Measurements from ENCODE around the gene FYN.

The FYN gene

DNA sequence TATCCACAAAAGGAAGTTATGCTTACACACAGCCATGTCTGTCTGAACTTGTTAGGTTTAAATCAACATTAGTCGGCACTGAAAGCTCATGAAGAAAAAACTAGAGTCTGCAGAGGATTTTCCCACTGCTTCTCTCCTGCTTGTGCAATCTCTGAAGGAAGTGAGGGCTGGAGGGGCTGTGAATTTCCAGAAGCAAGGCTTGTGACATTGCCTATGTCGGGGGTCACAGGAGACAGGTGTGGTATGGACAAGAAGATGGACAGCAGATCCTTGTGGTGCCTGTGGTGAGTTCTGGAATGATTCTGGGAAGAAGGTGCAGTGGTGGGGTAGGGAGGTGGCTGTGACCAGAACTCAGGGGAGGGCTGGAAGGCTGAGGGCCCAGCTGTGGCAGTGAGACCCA is 183.3 kb downstream of the FYN start:
- TF ChIP-seq, protein P1, sequence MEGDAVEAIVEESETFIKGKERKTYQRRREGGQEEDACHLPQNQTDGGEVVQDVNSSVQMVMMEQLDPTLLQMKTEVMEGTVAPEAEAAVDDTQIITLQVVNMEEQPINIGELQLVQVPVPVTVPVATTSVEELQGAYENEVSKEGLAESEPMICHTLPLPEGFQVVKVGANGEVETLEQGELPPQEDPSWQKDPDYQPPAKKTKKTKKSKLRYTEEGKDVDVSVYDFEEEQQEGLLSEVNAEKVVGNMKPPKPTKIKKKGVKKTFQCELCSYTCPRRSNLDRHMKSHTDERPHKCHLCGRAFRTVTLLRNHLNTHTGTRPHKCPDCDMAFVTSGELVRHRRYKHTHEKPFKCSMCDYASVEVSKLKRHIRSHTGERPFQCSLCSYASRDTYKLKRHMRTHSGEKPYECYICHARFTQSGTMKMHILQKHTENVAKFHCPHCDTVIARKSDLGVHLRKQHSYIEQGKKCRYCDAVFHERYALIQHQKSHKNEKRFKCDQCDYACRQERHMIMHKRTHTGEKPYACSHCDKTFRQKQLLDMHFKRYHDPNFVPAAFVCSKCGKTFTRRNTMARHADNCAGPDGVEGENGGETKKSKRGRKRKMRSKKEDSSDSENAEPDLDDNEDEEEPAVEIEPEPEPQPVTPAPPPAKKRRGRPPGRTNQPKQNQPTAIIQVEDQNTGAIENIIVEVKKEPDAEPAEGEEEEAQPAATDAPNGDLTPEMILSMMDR (conservative IDR thresholded peaks at IDR 0.05), result no peak
- no peak for TF ChIP-seq ZFX (IDR thresholded peaks at IDR 0.05)
- H3K27ac ChIP-seq, result no peak overlapping the region

DNA sequence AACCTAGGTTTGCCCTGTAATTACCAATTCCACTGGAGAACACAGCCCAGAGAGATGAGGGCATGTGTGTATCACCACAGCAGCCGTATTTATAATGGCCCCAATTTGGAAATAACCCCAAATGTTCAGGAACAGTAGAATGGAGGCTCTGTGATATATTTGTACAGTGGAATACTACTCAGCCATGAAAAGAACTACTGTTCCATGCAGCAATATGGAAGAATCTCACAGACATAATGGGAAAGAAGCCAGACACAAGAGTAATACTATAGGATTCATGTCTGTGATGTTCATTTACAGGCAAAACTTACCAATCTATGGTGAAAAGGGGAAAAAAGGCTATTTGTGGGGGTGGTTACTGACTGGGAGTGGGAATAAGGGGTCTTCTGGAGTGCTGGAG is 183.8 kb downstream of the FYN start:
- no peak for TF ChIP-seq ZFX (IDR thresholded peaks at IDR 0.05)
- TF ChIP-seq, protein P1 (conservative IDR thresholded peaks at IDR 0.05), result no peak
- H3K27ac ChIP-seq, result no peak overlapping the region

DNA sequence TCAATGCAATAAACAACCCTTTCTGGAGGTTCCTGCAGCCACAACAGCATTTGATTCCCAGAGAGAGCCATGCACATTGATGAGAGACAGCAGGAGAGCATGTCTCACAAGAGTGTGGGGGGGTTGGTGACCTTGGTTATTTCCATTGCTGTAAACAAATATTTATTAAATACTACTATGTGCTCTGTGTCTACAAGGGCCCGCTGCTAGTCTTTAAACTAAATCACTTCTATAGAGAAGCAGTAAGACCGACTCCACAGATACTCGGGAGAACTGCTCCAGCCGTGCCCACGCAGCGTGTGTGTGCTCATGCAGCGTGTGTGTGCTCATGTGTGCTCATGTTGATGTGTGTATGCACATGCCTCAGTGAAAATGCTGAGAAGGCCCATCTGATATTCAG is 184.9 kb downstream of the FYN start:
- no peak overlapping the region for H3K27ac ChIP-seq
- TF ChIP-seq ZFX (IDR thresholded peaks at IDR 0.05), result no peak
- TF ChIP-seq, protein P1 (conservative IDR thresholded peaks at IDR 0.05), result no peak

DNA sequence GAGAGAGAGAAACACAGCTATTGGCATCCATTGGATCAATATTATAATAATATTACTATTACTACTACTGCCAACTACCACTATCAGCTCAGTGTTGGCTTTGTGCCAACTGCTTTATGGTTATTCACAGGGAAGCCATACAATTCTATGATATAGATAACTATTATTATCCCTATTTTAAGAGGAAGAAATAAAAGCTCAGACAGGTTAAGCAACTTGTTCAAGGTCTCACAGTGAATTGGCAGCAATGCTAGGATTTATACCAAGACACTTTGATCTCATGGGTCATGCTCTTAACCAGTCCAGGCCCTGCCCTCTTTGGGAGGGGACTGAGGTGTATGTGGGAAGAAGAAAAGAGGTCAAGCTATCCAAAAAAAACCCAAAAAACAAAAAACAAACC is 185.6 kb downstream of the FYN start:
- TF ChIP-seq, protein P1 (conservative IDR thresholded peaks at IDR 0.05), result no peak
- TF ChIP-seq ZFX (IDR thresholded peaks at IDR 0.05), result no peak

DNA sequence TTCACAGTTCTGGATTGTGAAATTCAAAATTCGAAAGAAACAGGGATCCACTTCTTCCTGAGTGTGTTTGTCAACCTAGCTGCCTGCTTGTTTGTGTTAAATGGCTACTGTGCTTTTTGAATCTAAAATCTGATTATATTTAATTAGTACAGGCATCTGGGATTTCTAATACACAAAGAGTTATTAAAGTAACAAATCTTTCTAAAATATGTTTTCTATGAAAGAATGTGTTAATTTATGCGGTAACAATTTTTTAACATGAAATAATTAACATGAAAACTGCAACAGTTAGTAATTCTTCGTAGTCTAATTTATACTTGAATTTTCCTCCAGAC is 186.4 kb downstream of the FYN start:
- H3K27ac ChIP-seq, result no peak overlapping the region
- TF ChIP-seq, protein P1 (conservative IDR thresholded peaks at IDR 0.05), result no peak
- TF ChIP-seq ZFX (IDR thresholded peaks at IDR 0.05), result no peak

More for the DNA sequence above, 185.6 kb downstream of the FYN start:
- H3K27ac ChIP-seq, result no peak overlapping the region

DNA sequence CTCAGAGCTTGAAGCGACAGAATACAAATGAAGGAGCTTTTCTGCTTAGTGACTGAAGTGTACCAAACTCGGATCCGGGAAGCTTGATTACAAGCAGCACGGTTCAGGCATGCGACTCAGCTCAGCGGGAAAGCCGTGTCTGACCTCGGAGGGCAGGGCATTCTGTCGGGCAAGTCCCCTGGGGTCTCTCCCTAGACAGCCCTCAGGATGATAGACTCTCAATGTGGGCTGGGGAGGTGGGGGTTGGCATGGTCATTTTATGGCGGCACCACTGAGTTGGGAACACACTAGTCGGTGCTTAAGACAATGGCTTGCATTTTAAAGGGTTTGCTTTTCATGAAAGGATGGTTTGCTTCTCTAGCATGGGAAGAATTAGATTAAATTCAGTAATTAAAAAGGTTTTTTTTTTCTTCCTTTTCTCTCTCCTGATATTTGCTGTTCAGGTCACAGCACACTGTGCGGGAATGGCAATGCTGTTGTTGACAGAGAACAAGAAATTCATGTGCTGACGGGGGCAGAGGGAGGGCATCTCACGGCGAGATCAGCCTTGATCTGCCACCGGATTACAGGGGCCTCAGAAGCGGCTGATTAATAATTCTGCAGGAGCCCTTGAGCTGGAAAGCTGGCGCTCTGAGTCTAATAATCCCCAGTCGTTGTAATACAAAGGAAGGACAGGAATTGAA is 186.9 kb downstream of the FYN start:
- TF ChIP-seq ZFX (IDR thresholded peaks at IDR 0.05), result no peak
- TF ChIP-seq, protein P1 (conservative IDR thresholded peaks at IDR 0.05), result no peak
- no peak overlapping the region for H3K27ac ChIP-seq

DNA sequence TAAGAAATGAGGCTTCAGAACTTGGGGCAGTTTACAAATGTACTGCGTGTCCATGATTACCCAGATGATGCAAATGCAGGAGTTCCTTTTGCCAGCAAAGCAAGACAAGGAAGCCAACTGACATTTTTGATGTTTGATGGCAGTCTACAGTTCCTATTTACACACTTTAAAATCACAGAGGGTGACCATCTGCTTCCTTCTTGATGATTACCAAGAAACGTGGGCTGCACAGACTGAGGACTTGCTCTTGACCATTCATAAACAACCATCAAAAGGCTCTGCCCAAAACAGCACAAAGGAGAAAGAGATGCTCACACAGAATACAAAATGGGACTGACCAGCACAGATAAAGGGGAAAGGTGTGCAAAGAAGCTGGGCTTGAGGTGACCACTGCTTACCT is 187.7 kb downstream of the FYN start:
- no peak overlapping the region for H3K27ac ChIP-seq

More for the DNA sequence above, 187.7 kb downstream of the FYN start:
- no peak for TF ChIP-seq ZFX (IDR thresholded peaks at IDR 0.05)
- TF ChIP-seq, protein P1 (conservative IDR thresholded peaks at IDR 0.05), result no peak

Data from C4-2B (cell line).